Measurements from ENCODE around the gene SCEL. TPM values are rescaled to one million over a fixed set of nuclear protein-coding genes. Genes with fewer than 3 reads are reported as not detected.

SCEL gene
- total RNA-seq: not detected

GRCh38 chr13:77535448-77535847 lies at the start of gene SCEL:
Gene SCEL (plus strand): TSS chr13:77535706. CDS start chr13:77555876, 20,170 bp downstream.
- Mint-ChIP-seq H3K36me3 (ENCODE audit: insufficient read depth in 2 of 2) (no peaks in the 10 kb centered on the region), H3K9me3 (no peaks in the 10 kb centered on the region), H3K4me3 (no peak within 1 kb of the TSS), H3K27me3 (ENCODE audit: low read depth) (peaks cover 11% of the 10 kb centered on the region), H3K4me1 (ENCODE audit: low read depth) (no peaks in the 10 kb centered on the region), H3K27ac (peak within 1 kb of the TSS; percentile 0)
- no peak for ATAC-seq (replicated peaks in 1 of 2)
- no peak for DNase-seq

GRCh38 chr13:77489566-77490337 lies 45.8 kb upstream of the SCEL start:
- Mint-ChIP-seq H3K4me1 (ENCODE audit: low read depth) (no peaks in the 10 kb centered on the region), H3K36me3 (ENCODE audit: insufficient read depth in 2 of 2) (no peaks in the 10 kb centered on the region), H3K27ac (no peak overlapping the region), H3K9me3 (no peaks in the 10 kb centered on the region), H3K4me3 (no peak overlapping the region), H3K27me3 (ENCODE audit: low read depth) (no peaks in the 10 kb centered on the region)
- DNase-seq (no peak), ATAC-seq (replicated peaks in 1 of 2) (no peak)

GRCh38 chr13:77492982-77493381 lies 42.5 kb upstream of the SCEL start:
- no peaks in the 10 kb centered on the region for H3K4me1 Mint-ChIP-seq (ENCODE audit: low read depth)
- H3K27me3 Mint-ChIP-seq (ENCODE audit: low read depth): no peaks in the 10 kb centered on the region
- H3K4me3 Mint-ChIP-seq: no peak overlapping the region
- H3K9me3 Mint-ChIP-seq: no peaks in the 10 kb centered on the region
- H3K27ac Mint-ChIP-seq: no peak overlapping the region
- no peak for DNase-seq
- no peak for ATAC-seq (replicated peaks in 1 of 2)
- no peaks in the 10 kb centered on the region for H3K36me3 Mint-ChIP-seq (ENCODE audit: insufficient read depth in 2 of 2)

GRCh38 chr13:77494226-77494625 lies 41.3 kb upstream of the SCEL start:
- DNase-seq (no peak), ATAC-seq (replicated peaks in 1 of 2) (no peak)
- H3K9me3 Mint-ChIP-seq: no peaks in the 10 kb centered on the region
- H3K27me3 Mint-ChIP-seq (ENCODE audit: low read depth): no peaks in the 10 kb centered on the region
- H3K4me1 Mint-ChIP-seq (ENCODE audit: low read depth): no peaks in the 10 kb centered on the region
- H3K36me3 Mint-ChIP-seq (ENCODE audit: insufficient read depth in 2 of 2): no peaks in the 10 kb centered on the region
- H3K27ac Mint-ChIP-seq: no peak overlapping the region
- H3K4me3 Mint-ChIP-seq: no peak overlapping the region

GRCh38 chr13:77497350-77497749 lies 38.2 kb upstream of the SCEL start:
- Mint-ChIP-seq H3K4me3 (no peak overlapping the region), H3K36me3 (ENCODE audit: insufficient read depth in 2 of 2) (no peaks in the 10 kb centered on the region), H3K27me3 (ENCODE audit: low read depth) (no peaks in the 10 kb centered on the region), H3K9me3 (no peaks in the 10 kb centered on the region), H3K4me1 (ENCODE audit: low read depth) (no peaks in the 10 kb centered on the region), H3K27ac (no peak overlapping the region)
- ATAC-seq (replicated peaks in 1 of 2): no peak
- DNase-seq: no peak

- DNase-seq (no peak), ATAC-seq (replicated peaks in 1 of 2) (no peak)
- no peak overlapping the region for H3K27ac Mint-ChIP-seq
- H3K27me3 Mint-ChIP-seq (ENCODE audit: low read depth): no peaks in the 10 kb centered on the region
- H3K9me3 Mint-ChIP-seq: no peaks in the 10 kb centered on the region
- no peak overlapping the region for H3K4me3 Mint-ChIP-seq
- H3K4me1 Mint-ChIP-seq (ENCODE audit: low read depth): no peaks in the 10 kb centered on the region
- H3K36me3 Mint-ChIP-seq (ENCODE audit: insufficient read depth in 2 of 2): no peaks in the 10 kb centered on the region
These were observed 37.7 kb upstream of the SCEL start for GRCh38 chr13:77497835-77498234.

- H3K4me3 Mint-ChIP-seq: no peak overlapping the region
- no peaks in the 10 kb centered on the region for H3K9me3 Mint-ChIP-seq
These were observed 33.3 kb upstream of the SCEL start for GRCh38 chr13:77502104-77502720.

GRCh38 chr13:77503398-77503797 lies 32.1 kb upstream of the SCEL start:
- Mint-ChIP-seq H3K27ac (no peak overlapping the region), H3K4me3 (no peak overlapping the region), H3K36me3 (ENCODE audit: insufficient read depth in 2 of 2) (no peaks in the 10 kb centered on the region), H3K4me1 (ENCODE audit: low read depth) (peaks cover 9% of the 10 kb centered on the region), H3K9me3 (no peaks in the 10 kb centered on the region), H3K27me3 (ENCODE audit: low read depth) (peaks cover 2% of the 10 kb centered on the region)
- no peak for DNase-seq
- no peak for ATAC-seq (replicated peaks in 1 of 2)

More at GRCh38 chr13:77502104-77502720, 33.3 kb upstream of the SCEL start:
- Mint-ChIP-seq H3K27ac (peak overlapping the region; percentile 4), H3K4me1 (ENCODE audit: low read depth) (no peaks in the 10 kb centered on the region), H3K27me3 (ENCODE audit: low read depth) (no peaks in the 10 kb centered on the region), H3K36me3 (ENCODE audit: insufficient read depth in 2 of 2) (no peaks in the 10 kb centered on the region)
- ATAC-seq (replicated peaks in 1 of 2) (no peak), DNase-seq (no peak)

- no peak for ATAC-seq (replicated peaks in 1 of 2)
- H3K36me3 Mint-ChIP-seq (ENCODE audit: insufficient read depth in 2 of 2): no peaks in the 10 kb centered on the region
These were observed 28.6 kb upstream of the SCEL start for GRCh38 chr13:77506874-77507273.

GRCh38 chr13:77507931-77508776 lies 27.4 kb upstream of the SCEL start:
- DNase-seq (no peak), ATAC-seq (replicated peaks in 1 of 2) (peak in 1 of 2 donors; percentile 31)
- Mint-ChIP-seq H3K4me1 (ENCODE audit: low read depth) (peaks cover 22% of the 10 kb centered on the region), H3K27me3 (ENCODE audit: low read depth) (peaks cover 4% of the 10 kb centered on the region), H3K4me3 (no peak overlapping the region), H3K27ac (no peak overlapping the region), H3K36me3 (ENCODE audit: insufficient read depth in 2 of 2) (no peaks in the 10 kb centered on the region), H3K9me3 (no peaks in the 10 kb centered on the region)

More at GRCh38 chr13:77506874-77507273, 28.6 kb upstream of the SCEL start:
- no peaks in the 10 kb centered on the region for H3K9me3 Mint-ChIP-seq
- no peak overlapping the region for H3K4me3 Mint-ChIP-seq
- H3K27ac Mint-ChIP-seq: no peak overlapping the region
- DNase-seq: no peak
- peaks cover 22% of the 10 kb centered on the region for H3K4me1 Mint-ChIP-seq (ENCODE audit: low read depth)
- H3K27me3 Mint-ChIP-seq (ENCODE audit: low read depth): peaks cover 4% of the 10 kb centered on the region

- Mint-ChIP-seq H3K36me3 (ENCODE audit: insufficient read depth in 2 of 2) (no peaks in the 10 kb centered on the region), H3K9me3 (no peaks in the 10 kb centered on the region), H3K4me1 (ENCODE audit: low read depth) (peaks cover 22% of the 10 kb centered on the region), H3K4me3 (peak overlapping the region in 1 of 2 donors; percentile 6), H3K27ac (peak overlapping the region; percentile 15), H3K27me3 (ENCODE audit: low read depth) (peaks cover 4% of the 10 kb centered on the region)
- ATAC-seq (replicated peaks in 1 of 2) (no peak), DNase-seq (no peak)
These were observed 26.4 kb upstream of the SCEL start for GRCh38 chr13:77508959-77509620.

- DNase-seq: no peak
- Mint-ChIP-seq H3K4me3 (no peak overlapping the region), H3K27ac (no peak overlapping the region), H3K36me3 (ENCODE audit: insufficient read depth in 2 of 2) (no peaks in the 10 kb centered on the region), H3K9me3 (no peaks in the 10 kb centered on the region), H3K27me3 (ENCODE audit: low read depth) (peaks cover 4% of the 10 kb centered on the region), H3K4me1 (ENCODE audit: low read depth) (peaks cover 22% of the 10 kb centered on the region)
- ATAC-seq (replicated peaks in 1 of 2): no peak
These were observed 25.4 kb upstream of the SCEL start for GRCh38 chr13:77510156-77510555.

GRCh38 chr13:77511552-77511951 lies 24.0 kb upstream of the SCEL start:
- DNase-seq: no peak
- no peak overlapping the region for H3K27ac Mint-ChIP-seq
- no peak overlapping the region for H3K4me3 Mint-ChIP-seq
- H3K4me1 Mint-ChIP-seq (ENCODE audit: low read depth): peaks cover 26% of the 10 kb centered on the region
- no peaks in the 10 kb centered on the region for H3K36me3 Mint-ChIP-seq (ENCODE audit: insufficient read depth in 2 of 2)
- H3K27me3 Mint-ChIP-seq (ENCODE audit: low read depth): peaks cover 4% of the 10 kb centered on the region
- no peak for ATAC-seq (replicated peaks in 1 of 2)
- no peaks in the 10 kb centered on the region for H3K9me3 Mint-ChIP-seq

All from activated T-cell treated with anti-CD3 and anti-CD28 coated beads, Interleukin-2, amount 50 U/mL, for 72 hours (primary cell).